ENCODE measurements around the gene RBM3.
A peak's percentile ranks its signal among the peaks of the same experiment; 100 is the strongest.

Gene RBM3

DNA sequence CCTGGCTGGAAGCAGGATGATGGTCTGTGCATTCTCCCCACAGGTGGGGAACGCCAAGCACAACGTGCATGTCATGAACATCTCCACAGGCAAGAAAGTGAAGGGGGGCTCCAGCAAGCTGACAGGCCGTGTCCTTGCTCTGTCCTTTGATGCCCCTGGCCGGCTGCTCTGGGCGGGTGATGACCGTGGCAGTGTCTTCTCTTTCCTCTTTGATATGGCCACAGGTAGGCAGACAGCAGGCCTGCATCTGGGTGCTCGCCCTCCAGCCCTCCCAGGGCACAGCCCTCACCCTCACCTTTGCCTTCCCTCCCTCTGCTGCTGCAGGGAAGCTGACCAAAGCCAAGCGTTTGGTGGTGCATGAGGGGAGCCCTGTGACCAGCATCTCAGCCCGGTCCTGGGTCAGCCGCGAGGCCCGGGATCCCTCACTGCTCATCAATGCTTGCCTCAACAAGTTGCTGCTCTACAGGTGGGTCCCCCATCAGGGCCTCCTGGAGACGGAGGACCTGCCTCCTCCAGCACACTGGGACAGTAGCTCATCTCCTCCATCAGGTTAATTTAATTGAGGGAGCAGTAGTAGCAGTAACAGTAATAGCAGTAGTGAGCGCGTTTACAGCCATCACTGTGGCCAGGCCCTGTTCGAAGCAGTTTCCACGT lies 27.6 kb downstream of the RBM3 start:
- no peaks in the 10 kb centered on the region for H3K9me3 ChIP-seq (ENCODE audit: control insufficient read depth, insufficient read depth, low read depth, low read length)

DNA sequence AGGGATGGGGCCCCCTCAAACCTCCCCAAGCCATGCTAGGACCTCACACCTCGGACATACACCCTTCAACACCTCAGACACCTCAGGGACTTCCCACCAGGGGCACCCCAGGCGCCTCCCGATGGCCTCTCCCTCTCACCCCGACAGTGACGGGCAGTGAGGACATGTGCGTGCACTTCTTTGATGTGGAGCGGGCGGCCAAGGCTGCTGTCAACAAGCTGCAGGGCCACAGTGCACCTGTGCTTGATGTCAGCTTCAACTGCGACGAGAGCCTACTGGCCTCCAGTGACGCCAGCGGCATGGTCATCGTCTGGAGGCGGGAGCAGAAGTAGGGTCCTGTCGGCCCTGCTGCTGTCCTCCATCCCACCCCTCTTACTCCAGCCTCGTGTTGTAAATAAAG lies 30.4 kb downstream of the RBM3 start:
- no peaks in the 10 kb centered on the region for H3K4me1 ChIP-seq (ENCODE audit: control insufficient read depth, insufficient read depth, low read length)
- no peaks in the 10 kb centered on the region for H3K9me3 ChIP-seq (ENCODE audit: control insufficient read depth, insufficient read depth, low read depth, low read length)
- TF ChIP-seq ZNF48 (tag by site-specific recombination; IDR thresholded peaks at IDR 0.05), result no peak
- H3K4me3 ChIP-seq (ENCODE audit: low read depth, low read length), result no peak overlapping the region
- peaks cover 0 to 51% of the 10 kb centered on the region in 2 experiments for H3K36me3 ChIP-seq (ENCODE audit: control insufficient read depth in 2 of 2, insufficient read depth in 1 of 2, low read length in 2 of 2)
- no peak overlapping the region for H3K27ac ChIP-seq (ENCODE audit: extremely low read depth, low read depth, low read length)
- ChIA-PET POLR2A (interaction anchor here (1.0 kb wide), 1 partner anchor 30 kb away, joined by 3 read pairs; the partner anchor contains the start of gene RBM3), CTCF (interaction anchor here (0.6 to 1.0 kb wide), 2 partner anchors 21 to 27 kb away, joined by 3 read pairs; no protein-coding TSS in a partner anchor)

More for the DNA sequence above, 27.6 kb downstream of the RBM3 start:
- Histone ChIP-seq H3K4me3 (ENCODE audit: low read depth, low read length) (no peak overlapping the region), H3K4me1 (ENCODE audit: control insufficient read depth, insufficient read depth, low read length) (peaks cover 3% of the 10 kb centered on the region; the same call in 1 of the 2 replicates), H3K27ac (ENCODE audit: extremely low read depth, low read depth, low read length) (no peak overlapping the region), H3K36me3 (ENCODE audit: control insufficient read depth in 2 of 2, insufficient read depth in 1 of 2, low read length in 2 of 2) (peaks cover 0 to 65% of the 10 kb centered on the region in 2 experiments)
- TF ChIP-seq, protein P1, sequence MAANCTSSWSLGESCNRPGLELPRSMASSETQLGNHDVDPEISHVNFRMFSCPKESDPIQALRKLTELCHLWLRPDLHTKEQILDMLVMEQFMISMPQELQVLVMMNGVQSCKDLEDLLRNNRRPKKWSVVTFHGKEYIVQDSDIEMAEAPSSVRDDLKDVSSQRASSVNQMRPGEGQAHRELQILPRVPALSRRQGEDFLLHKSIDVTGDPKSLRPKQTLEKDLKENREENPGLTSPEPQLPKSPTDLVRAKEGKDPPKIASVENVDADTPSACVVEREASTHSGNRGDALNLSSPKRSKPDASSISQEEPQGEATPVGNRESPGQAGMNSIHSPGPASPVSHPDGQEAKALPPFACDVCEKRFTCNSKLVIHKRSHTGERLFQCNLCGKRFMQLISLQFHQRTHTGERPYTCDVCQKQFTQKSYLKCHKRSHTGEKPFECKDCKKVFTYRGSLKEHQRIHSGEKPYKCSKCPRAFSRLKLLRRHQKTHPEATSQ (tag by site-specific recombination; IDR thresholded peaks at IDR 0.05), result no peak
- TF ChIP-seq SCRT2 (tag by site-specific recombination; IDR thresholded peaks at IDR 0.05) (peak; percentile 92), GLIS2 (tag by site-specific recombination; IDR thresholded peaks at IDR 0.05) (no peak), ZNF157 (tag by site-specific recombination; IDR thresholded peaks at IDR 0.05) (no peak), SCRT1 (tag by site-specific recombination; IDR thresholded peaks at IDR 0.05; ENCODE audit: borderline replicate concordance) (peak; percentile 96)
- CTCF ChIA-PET, result interaction anchor here (0.6 kb wide), 1 partner anchor 8 kb away, joined by 3 read pairs; no protein-coding TSS in a partner anchor
- POLR2A ChIA-PET, result interaction anchor here (1.0 kb wide), 1 partner anchor 23 kb away, joined by 4 read pairs; no protein-coding TSS in a partner anchor

DNA sequence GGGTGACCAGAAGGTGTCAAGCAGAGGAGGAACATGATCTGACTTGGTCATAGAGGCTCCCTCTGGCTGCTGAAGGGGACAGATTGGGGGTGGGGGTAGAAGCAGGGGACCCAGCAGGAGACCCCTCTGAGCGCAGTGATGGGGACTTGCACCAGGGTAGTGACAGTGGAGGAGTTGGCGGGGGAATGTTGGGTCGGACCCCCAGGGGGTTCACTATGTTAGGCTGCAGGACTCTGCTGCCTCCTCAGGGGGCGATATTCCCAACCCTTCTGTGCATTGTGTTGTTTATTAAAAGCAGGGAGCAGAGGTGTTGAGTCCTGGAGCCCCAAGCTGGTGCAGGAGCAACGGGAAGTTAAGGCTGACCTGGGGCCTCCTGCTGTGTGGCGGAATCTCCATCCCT lies 31.8 kb downstream of the RBM3 start:
- Histone ChIP-seq H3K36me3 (ENCODE audit: control insufficient read depth in 2 of 2, insufficient read depth in 1 of 2, low read length in 2 of 2) (peaks cover 0 to 40% of the 10 kb centered on the region in 2 experiments; a peak in 2 of 3 replicates), H3K27ac (ENCODE audit: extremely low read depth, low read depth, low read length) (no peak overlapping the region), H3K4me3 (ENCODE audit: low read depth, low read length) (no peak overlapping the region), H3K4me1 (ENCODE audit: control insufficient read depth, insufficient read depth, low read length) (no peaks in the 10 kb centered on the region), H3K9me3 (ENCODE audit: control insufficient read depth, insufficient read depth, low read depth, low read length) (no peaks in the 10 kb centered on the region)
- CTCF ChIA-PET, result interaction anchor here (0.6 kb wide), 2 partner anchors 35 to 64 kb away, joined by 3 to 4 read pairs; no protein-coding TSS in a partner anchor
- no peak for TF ChIP-seq ZNF530 (tag by site-specific recombination; IDR thresholded peaks at IDR 0.05; ENCODE audit: low read depth)
- TF ChIP-seq ZIC2 (tag by site-specific recombination; IDR thresholded peaks at IDR 0.05), result peak; percentile 24; the same call in 1 of the 2 replicates
- POLR2A ChIA-PET, result no interaction called here

DNA sequence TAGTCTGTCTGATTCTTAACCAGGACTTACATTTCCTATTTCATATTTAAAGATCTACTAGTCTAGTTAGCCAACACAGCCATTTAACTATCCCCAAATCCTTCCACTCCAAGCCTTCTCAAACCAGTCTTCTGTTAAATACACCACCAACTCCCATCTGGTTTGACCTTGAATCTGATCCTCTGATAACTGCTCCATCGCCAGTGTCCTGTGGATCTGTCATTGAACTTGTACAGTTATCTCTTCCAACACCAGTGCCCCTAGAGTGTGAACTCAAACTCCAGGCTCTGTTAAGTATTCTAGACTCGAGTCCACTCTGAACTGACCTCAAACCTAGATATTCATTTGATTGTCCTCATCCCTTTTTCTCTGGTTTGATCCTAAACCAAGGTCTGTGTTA lies 37.4 kb downstream of the RBM3 start:
- POLR2A ChIA-PET, result no interaction called here
- TF ChIP-seq ZNF354C (tag by site-specific recombination; IDR thresholded peaks at IDR 0.05; ENCODE audit: borderline replicate concordance, low read depth), result no peak
- no peak for TF ChIP-seq ZNF501 (tag by site-specific recombination; IDR thresholded peaks at IDR 0.05)
- no peak for TF ChIP-seq ZNF202 (tag by site-specific recombination; IDR thresholded peaks at IDR 0.05; ENCODE audit: borderline replicate concordance)
- no peak for TF ChIP-seq ZFP37 (tag by site-specific recombination; IDR thresholded peaks at IDR 0.05)
- TF ChIP-seq ZNF561 (tag by site-specific recombination; IDR thresholded peaks at IDR 0.05; ENCODE audit: borderline replicate concordance), result no peak
- TF ChIP-seq HOXC10 (CRISPR knock-in tag; IDR thresholded peaks at IDR 0.05), result no peak
- no peak for TF ChIP-seq ZNF37A (tag by site-specific recombination; IDR thresholded peaks at IDR 0.05)
- TF ChIP-seq, protein P2, sequence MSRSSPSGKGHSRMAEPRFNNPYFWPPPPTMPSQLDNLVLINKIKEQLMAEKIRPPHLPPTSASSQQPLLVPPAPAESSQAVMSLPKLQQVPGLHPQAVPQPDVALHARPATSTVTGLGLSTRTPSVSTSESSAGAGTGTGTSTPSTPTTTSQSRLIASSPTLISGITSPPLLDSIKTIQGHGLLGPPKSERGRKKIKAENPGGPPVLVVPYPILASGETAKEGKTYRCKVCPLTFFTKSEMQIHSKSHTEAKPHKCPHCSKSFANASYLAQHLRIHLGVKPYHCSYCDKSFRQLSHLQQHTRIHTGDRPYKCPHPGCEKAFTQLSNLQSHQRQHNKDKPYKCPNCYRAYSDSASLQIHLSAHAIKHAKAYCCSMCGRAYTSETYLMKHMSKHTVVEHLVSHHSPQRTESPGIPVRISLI (tag by site-specific recombination; IDR thresholded peaks at IDR 0.05), result no peak
- no peak for TF ChIP-seq ZNF473 (tag by site-specific recombination; IDR thresholded peaks at IDR 0.05)
- no peak for TF ChIP-seq ZNF514 (tag by site-specific recombination; IDR thresholded peaks at IDR 0.05)
- no peak for TF ChIP-seq ZFP69B (tag by site-specific recombination; IDR thresholded peaks at IDR 0.05)
- no peak for TF ChIP-seq ZNF266 (tag by site-specific recombination; IDR thresholded peaks at IDR 0.05; ENCODE audit: low read depth)
- TF ChIP-seq MYNN (tag by site-specific recombination; IDR thresholded peaks at IDR 0.05; ENCODE audit: borderline replicate concordance), result no peak
- no peak for TF ChIP-seq ZNF138 (tag by site-specific recombination; IDR thresholded peaks at IDR 0.05; ENCODE audit: borderline replicate concordance)
- no peak for TF ChIP-seq GLI2 (tag by site-specific recombination; IDR thresholded peaks at IDR 0.05; ENCODE audit: borderline replicate concordance, low read depth)

More for the DNA sequence above, 37.4 kb downstream of the RBM3 start:
- Histone ChIP-seq H3K4me1 (ENCODE audit: control insufficient read depth, insufficient read depth, low read length) (no peaks in the 10 kb centered on the region), H3K9me3 (ENCODE audit: control insufficient read depth, insufficient read depth, low read depth, low read length) (no peaks in the 10 kb centered on the region), H3K27ac (ENCODE audit: extremely low read depth, low read depth, low read length) (no peak overlapping the region), H3K4me3 (ENCODE audit: low read depth, low read length) (no peak overlapping the region), H3K36me3 (ENCODE audit: control insufficient read depth in 2 of 2, insufficient read depth in 1 of 2, low read length in 2 of 2) (no peaks in the 10 kb centered on the region)
- CTCF ChIA-PET, result no interaction called here
